Calu3 (cell line): ENCODE results near the gene RNF113B. TPM values are rescaled to one million over a fixed set of nuclear protein-coding genes. Genes with fewer than 3 reads are reported as not detected.

Experiments used
- BruUV-seq: library from RNA; stranded (reverse); fragments of 400-500 nt; replicated peaks from 2 replicates; lab custom pipeline; 2021; lab: Mats Ljungman, UMichigan
- CTCF ChIA-PET: fragments of 300-600 bp; sonication (Branson Sonifier 250); formaldehyde crosslinking; loops from one replicate; lab custom pipeline; 2022; ENCODE audit warnings: antibody characterized with exemption; lab: Charles Lee
- DNase-seq: peaks from one replicate; pipeline ENCODE4 v3.0.0; 2022
- H3K27ac Mint-ChIP-seq: one replicate; pipeline ENCODE4 v1.8.0; 2022; ENCODE audit warnings: mixed read lengths; ENCODE audit not compliant: unreplicated experiment
- H3K27me3 Mint-ChIP-seq: one replicate; pipeline ENCODE4 v1.8.0; 2022; ENCODE audit warnings: mixed read lengths; ENCODE audit not compliant: unreplicated experiment
- H3K36me3 Mint-ChIP-seq: one replicate; pipeline ENCODE4 v1.8.0; 2022; ENCODE audit warnings: mild to moderate bottlenecking, moderate library complexity, mixed read lengths; ENCODE audit not compliant: insufficient read depth, unreplicated experiment
- H3K4me1 Mint-ChIP-seq: one replicate; pipeline ENCODE4 v1.8.0; 2022; ENCODE audit warnings: mild to moderate bottlenecking, low read depth, mixed read lengths; ENCODE audit not compliant: unreplicated experiment
- H3K4me3 Mint-ChIP-seq: one replicate; pipeline ENCODE4 v1.8.0; 2022; ENCODE audit warnings: mild to moderate bottlenecking, low read depth, moderate library complexity, mixed read lengths; ENCODE audit not compliant: unreplicated experiment
- H3K9me3 Mint-ChIP-seq: one replicate; pipeline ENCODE4 v1.8.0; 2022; ENCODE audit warnings: low read depth, mixed read lengths; ENCODE audit not compliant: unreplicated experiment
- CTCF ChIP-seq: fragments of 200-600 bp; IDR thresholded peaks from one replicate; pipeline ENCODE4 v1.8.0; 2022; ENCODE audit warnings: antibody characterized with exemption; ENCODE audit not compliant: unreplicated experiment
- intact Hi-C: fragments of 100-400 bp; cut with micrococcal nuclease; formaldehyde crosslinking; loops from one replicate; pipeline ENCODE4 v1.10.0; 2022; ENCODE audit not compliant: unreplicated experiment
- total RNA-seq: library from RNA; stranded (reverse); gene quantifications from 2 replicates; pipeline ENCODE4 v1.2.3, GENCODE V29; 2022

Gene RNF113B
- total RNA-seq, 1 experiment from 2014 or later = not detected

GRCh38 chr13:98188544-98189166 lies 11.6 kb upstream of the RNF113B start:
- BruUV-seq = no TSS peak
- no peak overlapping the region for H3K4me3 Mint-ChIP-seq
- H3K9me3 Mint-ChIP-seq = no peaks in the 10 kb centered on the region
- H3K36me3 Mint-ChIP-seq = no peaks in the 10 kb centered on the region
- H3K27ac Mint-ChIP-seq = no peak overlapping the region
- CTCF ChIA-PET = no interaction called here
- intact Hi-C loops = no loop called here
- H3K4me1 Mint-ChIP-seq = peaks cover 7% of the 10 kb centered on the region
- no peak for TF ChIP-seq CTCF
- DNase-seq = no peak
- no peaks in the 10 kb centered on the region for H3K27me3 Mint-ChIP-seq

- CTCF ChIA-PET = no interaction called here
These were observed 10.8 kb upstream of the RNF113B start for GRCh38 chr13:98187965-98188261.

GRCh38 chr13:98187155-98187964 lies 10.3 kb upstream of the RNF113B start:
- TF ChIP-seq CTCF = no peak
- Mint-ChIP-seq H3K4me1 (peaks cover 7% of the 10 kb centered on the region), H3K27ac (no peak overlapping the region), H3K27me3 (no peaks in the 10 kb centered on the region), H3K36me3 (no peaks in the 10 kb centered on the region), H3K9me3 (no peaks in the 10 kb centered on the region), H3K4me3 (no peak overlapping the region)
- intact Hi-C loops = no loop called here
- CTCF ChIA-PET = no interaction called here
- DNase-seq = no peak
- no TSS peak for BruUV-seq

More at GRCh38 chr13:98187965-98188261, 10.8 kb upstream of the RNF113B start:
- Mint-ChIP-seq H3K4me1 (peaks cover 7% of the 10 kb centered on the region), H3K36me3 (no peaks in the 10 kb centered on the region), H3K9me3 (no peaks in the 10 kb centered on the region), H3K27me3 (no peaks in the 10 kb centered on the region), H3K4me3 (no peak overlapping the region), H3K27ac (no peak overlapping the region)
- DNase-seq = no peak
- no peak for TF ChIP-seq CTCF
- no TSS peak for BruUV-seq
- intact Hi-C loops = no loop called here

- peaks cover 7% of the 10 kb centered on the region for H3K4me1 Mint-ChIP-seq
- TF ChIP-seq CTCF = no peak
- H3K27ac Mint-ChIP-seq = no peak overlapping the region
- H3K9me3 Mint-ChIP-seq = no peaks in the 10 kb centered on the region
- BruUV-seq = no TSS peak
- CTCF ChIA-PET = no interaction called here
- no peaks in the 10 kb centered on the region for H3K36me3 Mint-ChIP-seq
- intact Hi-C loops = no loop called here
- no peak for DNase-seq
- no peak overlapping the region for H3K4me3 Mint-ChIP-seq
- H3K27me3 Mint-ChIP-seq = no peaks in the 10 kb centered on the region
These were observed 7.7 kb upstream of the RNF113B start for GRCh38 chr13:98184792-98185191.
